IMR-90 (cell line): Measurements from ENCODE around the gene MSMO1. TPM values are rescaled to one million over a fixed set of nuclear protein-coding genes. Genes with fewer than 3 reads are reported as not detected.
A peak's percentile ranks its signal among the peaks of the same experiment; 100 is the strongest.

ENCODE experiments used
- ATAC-seq: fragments of 200-7000 bp; cut with Tn5 transposase; 2 replicates; pipeline ENCODE4 v1.9.1; 2020; ENCODE audit warnings: low read depth, mild to moderate bottlenecking, moderate library complexity
- Bru-seq: library from RNA; stranded (reverse); fragments of 400-500 nt; gene quantifications from one replicate; lab custom pipeline; 2021; lab: Mats Ljungman, UMichigan
- BruChase-seq, 2 experiments: library from RNA; stranded (reverse); fragments of 400-500 nt; gene quantifications; one replicate each; lab custom pipeline; 2021; lab: Mats Ljungman, UMichigan
- BruUV-seq: library from RNA; stranded (reverse); fragments of 400-500 nt; replicated peaks from 2 replicates; lab custom pipeline; 2021; lab: Mats Ljungman, UMichigan
- CTCF ChIA-PET: fragments of 300-600 bp; formaldehyde crosslinking; extraction: SDS; loops from one replicate; lab custom pipeline; 2021; ENCODE audit warnings: antibody characterized with exemption; lab: Yijun Ruan, JAX
- POLR2A ChIA-PET: fragments of 300-600 bp; sonication (Branson Sonifier 250); formaldehyde crosslinking; loops from one replicate; lab custom pipeline; 2022; ENCODE audit warnings: antibody characterized with exemption; ENCODE audit not compliant: unreplicated experiment; lab: Charles Lee
- DNase-seq: peaks from one replicate; pipeline ENCODE4 v3.0.0; 2013
- H2AFZ ChIP-seq: replicated peaks from 2 replicates; pipeline ENCODE3; 2013; ENCODE audit warnings: low read length, mild to moderate bottlenecking; ENCODE audit not compliant: poor library complexity
- H2AK5ac ChIP-seq: 2 replicates; pipeline ENCODE4 v1.6.1; 2013; ENCODE audit warnings: low read depth, low read length, inconsistent platforms
- H2AK9ac ChIP-seq: replicated peaks from 2 replicates; pipeline ENCODE3; 2013; ENCODE audit warnings: mild to moderate bottlenecking, low read depth, low read length, moderate library complexity; ENCODE audit not compliant: poor library complexity
- H2BK120ac ChIP-seq: 2 replicates; pipeline ENCODE4 v1.6.1; 2013; ENCODE audit warnings: low read depth, low read length, inconsistent platforms
- H2BK15ac ChIP-seq: 3 replicates; pipeline ENCODE4 v1.6.1; 2013; ENCODE audit warnings: low read depth, low read length, inconsistent platforms
- H2BK20ac ChIP-seq: 2 replicates; pipeline ENCODE4 v1.6.1; 2013; ENCODE audit warnings: low read depth, mild to moderate bottlenecking, inconsistent platforms, low read length, moderate library complexity
- H2BK5ac ChIP-seq: 2 replicates; pipeline ENCODE4 v1.6.1; 2013; ENCODE audit warnings: mild to moderate bottlenecking, low read depth, low read length, inconsistent platforms; ENCODE audit not compliant: poor library complexity, severe bottlenecking
- H3K14ac ChIP-seq: replicated peaks from 2 replicates; pipeline ENCODE4 v1.6.1; 2013; ENCODE audit warnings: low read depth, low read length, inconsistent platforms
- H3K18ac ChIP-seq: 2 replicates; pipeline ENCODE4 v1.6.1; 2013; ENCODE audit warnings: low read depth, low read length, control low read depth
- H3K23ac ChIP-seq: 2 replicates; pipeline ENCODE4 v1.6.1; 2013; ENCODE audit warnings: low read depth, low read length, inconsistent platforms
- H3K27ac ChIP-seq: 2 replicates; pipeline ENCODE4 v1.5.1; 2013; ENCODE audit warnings: mild to moderate bottlenecking, control low read depth, low read length; ENCODE audit not compliant: insufficient read depth
- H3K27me3 ChIP-seq: 2 replicates; pipeline ENCODE4 v1.6.1; 2013; ENCODE audit warnings: low read length; ENCODE audit not compliant: control insufficient read depth, insufficient read depth
- H3K36me3 ChIP-seq: 2 replicates; pipeline ENCODE4 v1.6.1; 2013; ENCODE audit warnings: low read length, mixed read lengths; ENCODE audit not compliant: control insufficient read depth, insufficient read depth
- H3K4ac ChIP-seq: 2 replicates; pipeline ENCODE4 v1.6.1; 2013; ENCODE audit warnings: low read depth, low read length, inconsistent platforms
- H3K4me1 ChIP-seq: 2 replicates; pipeline ENCODE4 v1.6.1; 2013; ENCODE audit warnings: low read length, mixed read lengths; ENCODE audit not compliant: control insufficient read depth, insufficient read depth
- H3K4me2 ChIP-seq: 2 replicates; pipeline ENCODE4 v1.6.1; 2013; ENCODE audit warnings: low read depth, mild to moderate bottlenecking, control low read depth, low read length, moderate library complexity
- H3K4me3 ChIP-seq: 2 replicates; pipeline ENCODE4 v1.5.1; 2013; ENCODE audit warnings: low read depth, mild to moderate bottlenecking, control low read depth, low read length, moderate library complexity; ENCODE audit not compliant: insufficient read depth
- H3K56ac ChIP-seq: 2 replicates; pipeline ENCODE4 v1.6.1; 2013; ENCODE audit warnings: low read length, inconsistent platforms; ENCODE audit not compliant: insufficient read depth; ENCODE audit errors: extremely low read depth
- H3K79me1 ChIP-seq, 2 experiments: 2 replicates each; pipeline ENCODE4 v1.6.1; 2013; ENCODE audit warnings: low read length in 2 of 2, inconsistent platforms in 1 of 2, low read depth in 1 of 2
- H3K9ac ChIP-seq: 2 replicates; pipeline ENCODE4 v1.6.1; 2013; ENCODE audit warnings: low read depth, low read length, control low read depth
- H3K9me1 ChIP-seq: 2 replicates; pipeline ENCODE4 v1.6.1; 2013; ENCODE audit warnings: low read length, inconsistent platforms; ENCODE audit not compliant: insufficient read depth
- H3K9me3 ChIP-seq: 2 replicates; pipeline ENCODE4 v1.6.1; 2013; ENCODE audit warnings: low read length; ENCODE audit not compliant: control insufficient read depth, insufficient read depth
- H4K20me1 ChIP-seq: 2 replicates; pipeline ENCODE4 v1.6.1; 2013; ENCODE audit warnings: low read length, inconsistent platforms; ENCODE audit not compliant: insufficient read depth
- H4K5ac ChIP-seq: 2 replicates; pipeline ENCODE4 v1.6.1; 2013; ENCODE audit warnings: mild to moderate bottlenecking, low read depth, low read length, control low read depth
- H4K8ac ChIP-seq, 2 experiments: 2 replicates each; pipeline ENCODE4 v1.6.1; 2013; ENCODE audit warnings: low read depth in 2 of 2, low read length in 2 of 2, control low read depth in 1 of 2, inconsistent platforms in 1 of 2
- H4K91ac ChIP-seq: 2 replicates; pipeline ENCODE4 v1.6.1; 2013; ENCODE audit warnings: low read depth, low read length, inconsistent platforms; ENCODE audit not compliant: insufficient read depth
- BHLHE40 ChIP-seq: fragments of 150-350 bp; IDR thresholded peaks from 2 replicates; pipeline ENCODE4 v1.6.1; 2016; ENCODE audit warnings: mild to moderate bottlenecking, low read depth, low read length
- CEBPB ChIP-seq: IDR thresholded peaks from 2 replicates; pipeline ENCODE4 v1.6.1; 2012; ENCODE audit warnings: low read depth, low read length, improper control_type of control experiment
- FOS ChIP-seq: fragments of 150-350 bp; IDR thresholded peaks from 2 replicates; pipeline ENCODE4 v1.6.1; 2016; ENCODE audit warnings: low read depth, low read length
- MAZ ChIP-seq: IDR thresholded peaks from 2 replicates; pipeline ENCODE4 v1.6.1; 2012; ENCODE audit warnings: low read depth, mild to moderate bottlenecking, low read length, improper control_type of control experiment, moderate library complexity, borderline replicate concordance
- POLR2A ChIP-seq: IDR thresholded peaks from 2 replicates; pipeline ENCODE4 v1.6.1; 2012; ENCODE audit warnings: mild to moderate bottlenecking, low read depth, low read length
- RAD21 ChIP-seq: IDR thresholded peaks from 2 replicates; pipeline ENCODE4 v1.6.1; 2012; ENCODE audit warnings: low read length, improper control_type of control experiment
- RFX5 ChIP-seq: IDR thresholded peaks from 2 replicates; pipeline ENCODE4 v1.8.0; 2012; ENCODE audit warnings: low read depth, mild to moderate bottlenecking, low read length, moderate library complexity
- WGBS, 2 experiments: methylation state at CpG; one replicate each; pipeline versions ENCODE4 v1.1.5 to v1.1.7; 2013; ENCODE audit warnings: missing lambda C conversion rate in 2 of 2; ENCODE audit not compliant: insufficient read length in 1 of 2; ENCODE audit errors: extremely low coverage in 2 of 2; 5-methylcytosine and 5-hydroxymethylcytosine counted together
- dilution Hi-C: fragments of 300-500 bp; cut with HindIII; formaldehyde crosslinking; loops from one replicate; pipeline ENCODE4 v1.14.3; 2018; ENCODE audit warnings: low sequenced_read_pairs; ENCODE audit not compliant: unreplicated experiment
- in situ Hi-C: fragments of 300-500 bp; cut with MboI; formaldehyde crosslinking; loops from 3 replicates; pipeline ENCODE4 v1.14.3; 2019; ENCODE audit warnings: low sequenced_read_pairs, inconsistent platforms, mixed read lengths
- intact Hi-C: fragments of 100-400 bp; cut with micrococcal nuclease; formaldehyde crosslinking; loops from 2 replicates; pipeline ENCODE4 v1.10.0; 2022
- long read RNA-seq: library from polyadenylated mRNA; unstranded; transcript quantifications from one replicate; pipeline ENCODE4 v2.0.0, GENCODE V29; 2021; ENCODE audit not compliant: unreplicated experiment
- polyA plus RNA-seq, 3 experiments: library from polyadenylated mRNA; depleted of rRNA; stranded (reverse); fragments of >200 nt; gene quantifications; 2 replicates each; pipeline ENCODE4 v1.2.3, GENCODE V29; 2012; ENCODE audit warnings: low replicate concordance in 1 of 3
- total RNA-seq: library from RNA; depleted of rRNA; stranded (reverse); fragments of >200 nt; gene quantifications from 2 replicates; pipeline ENCODE4 v1.2.3, GENCODE V29; 2012; rRNA removed
- TF ChIP-seq, protein P1 (sequence below): conservative IDR thresholded peaks from 2 replicates; pipeline ENCODE4 v1.5.1; 2012; ENCODE audit warnings: mild to moderate bottlenecking, low read depth, low read length, improper control_type of control experiment
- TF ChIP-seq, protein P2 (sequence below): fragments of 150-350 bp; IDR thresholded peaks from 2 replicates; pipeline ENCODE4 v1.6.1; 2017; ENCODE audit warnings: mild to moderate bottlenecking, antibody characterized with exemption, low read length, low read depth

MSMO1 gene
- total RNA-seq (40.1 and 118 TPM in 2 replicates), polyA plus RNA-seq (2012; rRNA removed) (29.5 and 42.1 TPM in 2 replicates), Bru-seq, nascent RNA (percentile 64 among the genes with signal in this experiment), BruChase-seq, experiment 1, labeled RNA remaining after a 6-hour chase (percentile 65 among the genes with signal in this experiment), BruChase-seq, experiment 2, labeled RNA remaining after a 2-hour chase (percentile 65 among the genes with signal in this experiment)
- 8.6 and 10.1 TPM in 2 replicates for polyA plus RNA-seq (2012; cell fraction: cytosol; rRNA removed)
- polyA plus RNA-seq (2012; cell fraction: nucleus; rRNA removed; ENCODE audit: low replicate concordance) = 3.8 and 13.4 TPM in 2 replicates
- long read RNA-seq, transcript MSMO1-201 (6 exons, 2,269 nt) = major isoform, 48 of 67 reads
- long read RNA-seq, partial matches to known transcripts = 4 of 67 reads
- long read RNA-seq, other reads (novel, unspliced or antisense) = 12 of 67 reads

GRCh38 chr4:165327211-165328100 is at the start of gene MSMO1:
Gene MSMO1, plus strand, starts transcription at chr4:165327669. Its CDS starts 5,702 bp downstream, at chr4:165333371.
- H4K91ac ChIP-seq = 0 out of 2 replicates have a peak within 1 kb of the TSS, but pooled peaks have one; percentile 24
- H3K14ac ChIP-seq = peak within 1 kb of the TSS; percentile 80
- no peaks in the 10 kb centered on the region for H3K36me3 ChIP-seq
- in situ Hi-C loops = loop anchor here (25.0 kb wide), 1 partner anchor 115 kb away; the partner anchor contains the start of gene KLHL2
- H3K18ac ChIP-seq = peak within 1 kb of the TSS; percentile 37; the same call in 1 of the 2 replicates
- peak within 1 kb of the TSS; percentile 90 for H3K23ac ChIP-seq
- dilution Hi-C loops = no loop called here
- H2BK15ac ChIP-seq = peak within 1 kb of the TSS; percentile 45; the same call in 2 of the 3 replicates
- no TSS peak for BruUV-seq
- peak within 1 kb of the TSS; percentile 71 to 81 for H4K8ac ChIP-seq
- 0 out of 2 replicates have a peak, but pooled peaks cover 4% of the 10 kb centered on the region for H3K9me1 ChIP-seq
- ChIA-PET POLR2A (interaction anchor here (0.8 kb wide), 1 partner anchor 13 kb away, joined by 3 read pairs; no protein-coding TSS in a partner anchor), CTCF (no interaction called here)
- H2BK20ac ChIP-seq = no peak within 1 kb of the TSS
- peaks cover 8 to 26% of the 10 kb centered on the region in 2 experiments for H3K79me1 ChIP-seq
- no peaks in the 10 kb centered on the region for H3K9me3 ChIP-seq
- H3K4ac ChIP-seq = peak within 1 kb of the TSS; percentile 35
- no peak for TF ChIP-seq RAD21
- peak; percentile 69; the same call in 1 of the 2 replicates for TF ChIP-seq POLR2A
- peak; percentile 9; the same call in 1 of the 2 replicates for TF ChIP-seq MAZ
- TF ChIP-seq, protein P1, sequence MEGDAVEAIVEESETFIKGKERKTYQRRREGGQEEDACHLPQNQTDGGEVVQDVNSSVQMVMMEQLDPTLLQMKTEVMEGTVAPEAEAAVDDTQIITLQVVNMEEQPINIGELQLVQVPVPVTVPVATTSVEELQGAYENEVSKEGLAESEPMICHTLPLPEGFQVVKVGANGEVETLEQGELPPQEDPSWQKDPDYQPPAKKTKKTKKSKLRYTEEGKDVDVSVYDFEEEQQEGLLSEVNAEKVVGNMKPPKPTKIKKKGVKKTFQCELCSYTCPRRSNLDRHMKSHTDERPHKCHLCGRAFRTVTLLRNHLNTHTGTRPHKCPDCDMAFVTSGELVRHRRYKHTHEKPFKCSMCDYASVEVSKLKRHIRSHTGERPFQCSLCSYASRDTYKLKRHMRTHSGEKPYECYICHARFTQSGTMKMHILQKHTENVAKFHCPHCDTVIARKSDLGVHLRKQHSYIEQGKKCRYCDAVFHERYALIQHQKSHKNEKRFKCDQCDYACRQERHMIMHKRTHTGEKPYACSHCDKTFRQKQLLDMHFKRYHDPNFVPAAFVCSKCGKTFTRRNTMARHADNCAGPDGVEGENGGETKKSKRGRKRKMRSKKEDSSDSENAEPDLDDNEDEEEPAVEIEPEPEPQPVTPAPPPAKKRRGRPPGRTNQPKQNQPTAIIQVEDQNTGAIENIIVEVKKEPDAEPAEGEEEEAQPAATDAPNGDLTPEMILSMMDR = no peak
- TF ChIP-seq RFX5 = 0 out of 2 replicates have a peak, but pooled peaks have one; percentile 47
- peak; percentile 77; the same call in 1 of the 2 replicates for TF ChIP-seq FOS
- TF ChIP-seq, protein P2, sequence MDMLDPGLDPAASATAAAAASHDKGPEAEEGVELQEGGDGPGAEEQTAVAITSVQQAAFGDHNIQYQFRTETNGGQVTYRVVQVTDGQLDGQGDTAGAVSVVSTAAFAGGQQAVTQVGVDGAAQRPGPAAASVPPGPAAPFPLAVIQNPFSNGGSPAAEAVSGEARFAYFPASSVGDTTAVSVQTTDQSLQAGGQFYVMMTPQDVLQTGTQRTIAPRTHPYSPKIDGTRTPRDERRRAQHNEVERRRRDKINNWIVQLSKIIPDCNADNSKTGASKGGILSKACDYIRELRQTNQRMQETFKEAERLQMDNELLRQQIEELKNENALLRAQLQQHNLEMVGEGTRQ = peak; percentile 18
- TF ChIP-seq CEBPB = 0 out of 2 replicates have a peak, but pooled peaks have one; percentile 1
- peak; percentile 29; the same call in 1 of the 2 replicates for TF ChIP-seq BHLHE40
- H2AK5ac ChIP-seq = peak within 1 kb of the TSS; percentile 59; the same call in 1 of the 2 replicates
- H2BK120ac ChIP-seq = peak within 1 kb of the TSS; percentile 83
- H2AK9ac ChIP-seq = peak within 1 kb of the TSS; percentile 85
- DNase-seq (peak; percentile 99), ATAC-seq (peak; percentile 98)
- H2BK5ac ChIP-seq = peak within 1 kb of the TSS; percentile 81
- H3K9ac ChIP-seq = peak within 1 kb of the TSS; percentile 64
- H4K5ac ChIP-seq = peak within 1 kb of the TSS; percentile 33
- no peaks in the 10 kb centered on the region for H3K27me3 ChIP-seq
- H2AFZ ChIP-seq = peak within 1 kb of the TSS; percentile 98
- no peaks in the 10 kb centered on the region for H4K20me1 ChIP-seq
- H3K4me1 ChIP-seq = peaks cover 3% of the 10 kb centered on the region; the same call in 1 of the 2 replicates
- 1% methylated on average over 13 of the region's 76 CpGs; no CpG with 5 or more reads in 1 of the 2 experiments for WGBS, 2 experiments
- intact Hi-C loops = loop anchor here (1.0 to 2.0 kb wide), 3 partner anchors 51 to 215 kb away; partner anchors contain the start of genes CPE, KLHL2 and TMEM192
- peak within 1 kb of the TSS; percentile 79 for H3K4me3 ChIP-seq
- H3K27ac ChIP-seq = peak within 1 kb of the TSS; percentile 17
- H3K4me2 ChIP-seq = peak within 1 kb of the TSS; percentile 93
- H3K56ac ChIP-seq = peak within 1 kb of the TSS; percentile 86
